ENCODE measurements around the gene PTPRG.

GRCh38 chr3:61583890-61584875 is 22.8 kb downstream of the PTPRG start:
- TF ChIP-seq SIN3A (IDR thresholded peaks at IDR 0.05; ENCODE audit: borderline replicate concordance, insufficient read depth, low read length) (no peak), POLR2AphosphoS5 (IDR thresholded peaks at IDR 0.05; ENCODE audit: low read depth, low read length) (no peak), TAF1 (IDR thresholded peaks at IDR 0.05; ENCODE audit: borderline replicate concordance, insufficient read depth, low read length) (no peak)
- TF ChIP-seq, protein P1, sequence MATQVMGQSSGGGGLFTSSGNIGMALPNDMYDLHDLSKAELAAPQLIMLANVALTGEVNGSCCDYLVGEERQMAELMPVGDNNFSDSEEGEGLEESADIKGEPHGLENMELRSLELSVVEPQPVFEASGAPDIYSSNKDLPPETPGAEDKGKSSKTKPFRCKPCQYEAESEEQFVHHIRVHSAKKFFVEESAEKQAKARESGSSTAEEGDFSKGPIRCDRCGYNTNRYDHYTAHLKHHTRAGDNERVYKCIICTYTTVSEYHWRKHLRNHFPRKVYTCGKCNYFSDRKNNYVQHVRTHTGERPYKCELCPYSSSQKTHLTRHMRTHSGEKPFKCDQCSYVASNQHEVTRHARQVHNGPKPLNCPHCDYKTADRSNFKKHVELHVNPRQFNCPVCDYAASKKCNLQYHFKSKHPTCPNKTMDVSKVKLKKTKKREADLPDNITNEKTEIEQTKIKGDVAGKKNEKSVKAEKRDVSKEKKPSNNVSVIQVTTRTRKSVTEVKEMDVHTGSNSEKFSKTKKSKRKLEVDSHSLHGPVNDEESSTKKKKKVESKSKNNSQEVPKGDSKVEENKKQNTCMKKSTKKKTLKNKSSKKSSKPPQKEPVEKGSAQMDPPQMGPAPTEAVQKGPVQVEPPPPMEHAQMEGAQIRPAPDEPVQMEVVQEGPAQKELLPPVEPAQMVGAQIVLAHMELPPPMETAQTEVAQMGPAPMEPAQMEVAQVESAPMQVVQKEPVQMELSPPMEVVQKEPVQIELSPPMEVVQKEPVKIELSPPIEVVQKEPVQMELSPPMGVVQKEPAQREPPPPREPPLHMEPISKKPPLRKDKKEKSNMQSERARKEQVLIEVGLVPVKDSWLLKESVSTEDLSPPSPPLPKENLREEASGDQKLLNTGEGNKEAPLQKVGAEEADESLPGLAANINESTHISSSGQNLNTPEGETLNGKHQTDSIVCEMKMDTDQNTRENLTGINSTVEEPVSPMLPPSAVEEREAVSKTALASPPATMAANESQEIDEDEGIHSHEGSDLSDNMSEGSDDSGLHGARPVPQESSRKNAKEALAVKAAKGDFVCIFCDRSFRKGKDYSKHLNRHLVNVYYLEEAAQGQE (IDR thresholded peaks at IDR 0.05; ENCODE audit: insufficient read depth in 1 of 2, low read depth in 2 of 2, low read length in 2 of 2) = no peak

Data from PFSK-1 (cell line).